ENCODE data around the gene OMP. TPM values are rescaled to one million over a fixed set of nuclear protein-coding genes. Genes with fewer than 3 reads are reported as not detected.

Gene OMP
- total RNA-seq, 6 experiments from 2014 or later = 1.0 to 4.2 (median 2.0) TPM; not detected in 1

GRCh38 chr11:77083566-77084245 is 18.9 kb upstream of the OMP start:
- Histone ChIP-seq H3K4me1 (peaks cover 0 to 51% (median 22%) of the 10 kb centered on the region in 4 donors), H3K27ac (no peak overlapping the region), H3K4me3 (no peak overlapping the region), H3K27me3 (no peaks in the 10 kb centered on the region), H3K36me3 (peaks cover 0 to 7% (median 0%) of the 10 kb centered on the region in 4 donors), H3K9me3 (no peaks in the 10 kb centered on the region)
- intact Hi-C loops (cut with DNase I) = no loop called here
- TF ChIP-seq CTCF (IDR thresholded peaks at IDR 0.05) (no peak), POLR2A (IDR thresholded peaks at IDR 0.05) (no peak)
- DNase-seq (peak in 1 of 3 donors; percentile 41), ATAC-seq (no peak)
- WGBS (ENCODE audit: insufficient coverage, low coverage, low lambda C conversion rate, missing lambda C conversion rate) = no CpG with 5 or more reads among the region's 12 CpGs

- no peak overlapping the region for H3K4me3 ChIP-seq
- no peaks in the 10 kb centered on the region for H3K9me3 ChIP-seq
- WGBS (ENCODE audit: insufficient coverage, low coverage, low lambda C conversion rate, missing lambda C conversion rate) = 84% methylated on average over 11 of the region's 25 CpGs
- DNase-seq (peak; percentile 13 to 51 (median 39)), ATAC-seq (no peak)
- peaks cover 0 to 59% (median 22%) of the 10 kb centered on the region in 4 donors for H3K4me1 ChIP-seq
- H3K27ac ChIP-seq = no peak overlapping the region
- intact Hi-C loops (cut with DNase I) = no loop called here
- TF ChIP-seq CTCF (IDR thresholded peaks at IDR 0.05) (no peak), POLR2A (IDR thresholded peaks at IDR 0.05) (no peak)
- H3K36me3 ChIP-seq = peaks cover 0 to 7% (median 0%) of the 10 kb centered on the region in 4 donors
- no peaks in the 10 kb centered on the region for H3K27me3 ChIP-seq
Observed at GRCh38 chr11:77084581-77085191, 18.0 kb upstream of the OMP start.

- Histone ChIP-seq H3K27ac (peak overlapping the region in 2 of 3 donors; percentile 85 to 86), H3K4me3 (no peak overlapping the region), H3K36me3 (peaks cover 0 to 7% (median 0%) of the 10 kb centered on the region in 4 donors), H3K9me3 (no peaks in the 10 kb centered on the region), H3K4me1 (peaks cover 0 to 59% (median 22%) of the 10 kb centered on the region in 4 donors), H3K27me3 (no peaks in the 10 kb centered on the region)
- no peak for ATAC-seq
- WGBS (ENCODE audit: insufficient coverage, low coverage, low lambda C conversion rate, missing lambda C conversion rate) = 85% methylated on average over 4 of the region's 6 CpGs
- peak in 1 of 3 donors; percentile 30 for DNase-seq
- TF ChIP-seq CTCF (IDR thresholded peaks at IDR 0.05) (no peak), POLR2A (IDR thresholded peaks at IDR 0.05) (no peak)
- intact Hi-C loops (cut with DNase I) = no loop called here
Observed at GRCh38 chr11:77085652-77086051, 17.0 kb upstream of the OMP start.

GRCh38 chr11:77086521-77087472 is 15.8 kb upstream of the OMP start:
- intact Hi-C loops (cut with DNase I) = no loop called here

More at GRCh38 chr11:77086521-77087472, 15.8 kb upstream of the OMP start:
- Histone ChIP-seq H3K4me1 (peaks cover 0 to 56% (median 22%) of the 10 kb centered on the region in 4 donors), H3K27ac (peak overlapping the region; percentile 70 to 86 (median 85)), H3K27me3 (no peaks in the 10 kb centered on the region), H3K36me3 (peaks cover 0 to 7% (median 0%) of the 10 kb centered on the region in 4 donors), H3K4me3 (no peak overlapping the region), H3K9me3 (no peaks in the 10 kb centered on the region)
- TF ChIP-seq CTCF (IDR thresholded peaks at IDR 0.05) (no peak), POLR2A (IDR thresholded peaks at IDR 0.05) (peak; percentile 57)
- peak; percentile 81 to 87 (median 85) for ATAC-seq
- peak; percentile 83 to 91 (median 88) for DNase-seq
- 29% methylated on average over 7 of the region's 23 CpGs for WGBS (ENCODE audit: insufficient coverage, low coverage, low lambda C conversion rate, missing lambda C conversion rate)
